Osteocyte (in vitro differentiated cells): ENCODE data around the gene SLITRK1. TPM values are rescaled to one million over a fixed set of nuclear protein-coding genes. Genes with fewer than 3 reads are reported as not detected.

Source experiments
- DNase-seq: peaks from one replicate; pipeline ENCODE4 v3.0.0; 2021; ENCODE audit warnings: mixed read lengths; ENCODE audit not compliant: unreplicated experiment; ENCODE audit errors: extremely low spot score
- H3K27ac Mint-ChIP-seq: one replicate; pipeline ENCODE4 v1.8.0; 2021; ENCODE audit warnings: mild to moderate bottlenecking, mixed read lengths; ENCODE audit not compliant: unreplicated experiment
- H3K27me3 Mint-ChIP-seq: one replicate; pipeline ENCODE4 v1.8.0; 2021; ENCODE audit warnings: mixed read lengths; ENCODE audit not compliant: unreplicated experiment
- H3K36me3 Mint-ChIP-seq: one replicate; pipeline ENCODE4 v1.8.0; 2021; ENCODE audit warnings: mixed read lengths; ENCODE audit not compliant: unreplicated experiment
- H3K4me1 Mint-ChIP-seq: one replicate; pipeline ENCODE4 v1.8.0; 2021; ENCODE audit warnings: mixed read lengths; ENCODE audit not compliant: unreplicated experiment
- H3K4me3 Mint-ChIP-seq: one replicate; pipeline ENCODE4 v1.8.0; 2021; ENCODE audit warnings: mild to moderate bottlenecking, moderate library complexity, mixed read lengths; ENCODE audit not compliant: unreplicated experiment
- H3K9me3 Mint-ChIP-seq: one replicate; pipeline ENCODE4 v1.8.0; 2021; ENCODE audit warnings: mixed read lengths; ENCODE audit not compliant: unreplicated experiment
- total RNA-seq: library from RNA; stranded (reverse); gene quantifications from 2 replicates; pipeline ENCODE4 v1.2.1, GENCODE V29; 2021
- TF ChIP-seq, protein P1 (sequence below): fragments of 200-600 bp; sonication (generic); IDR thresholded peaks from 2 replicates; pipeline ENCODE4 v1.5.0; 2021; ENCODE audit warnings: antibody characterized with exemption, mild to moderate bottlenecking, moderate library complexity

SLITRK1 gene
- total RNA-seq, 1 donor from 2014 or later: 0.21 TPM

- H3K27me3 Mint-ChIP-seq: peaks cover 47% of the 10 kb centered on the region
- H3K4me1 Mint-ChIP-seq: peaks cover 39% of the 10 kb centered on the region
- no peaks in the 10 kb centered on the region for H3K9me3 Mint-ChIP-seq
- TF ChIP-seq, protein P1, sequence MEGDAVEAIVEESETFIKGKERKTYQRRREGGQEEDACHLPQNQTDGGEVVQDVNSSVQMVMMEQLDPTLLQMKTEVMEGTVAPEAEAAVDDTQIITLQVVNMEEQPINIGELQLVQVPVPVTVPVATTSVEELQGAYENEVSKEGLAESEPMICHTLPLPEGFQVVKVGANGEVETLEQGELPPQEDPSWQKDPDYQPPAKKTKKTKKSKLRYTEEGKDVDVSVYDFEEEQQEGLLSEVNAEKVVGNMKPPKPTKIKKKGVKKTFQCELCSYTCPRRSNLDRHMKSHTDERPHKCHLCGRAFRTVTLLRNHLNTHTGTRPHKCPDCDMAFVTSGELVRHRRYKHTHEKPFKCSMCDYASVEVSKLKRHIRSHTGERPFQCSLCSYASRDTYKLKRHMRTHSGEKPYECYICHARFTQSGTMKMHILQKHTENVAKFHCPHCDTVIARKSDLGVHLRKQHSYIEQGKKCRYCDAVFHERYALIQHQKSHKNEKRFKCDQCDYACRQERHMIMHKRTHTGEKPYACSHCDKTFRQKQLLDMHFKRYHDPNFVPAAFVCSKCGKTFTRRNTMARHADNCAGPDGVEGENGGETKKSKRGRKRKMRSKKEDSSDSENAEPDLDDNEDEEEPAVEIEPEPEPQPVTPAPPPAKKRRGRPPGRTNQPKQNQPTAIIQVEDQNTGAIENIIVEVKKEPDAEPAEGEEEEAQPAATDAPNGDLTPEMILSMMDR: no peak
- DNase-seq: no peak
- no peaks in the 10 kb centered on the region for H3K36me3 Mint-ChIP-seq
- H3K27ac Mint-ChIP-seq: no peak overlapping the region
- H3K4me3 Mint-ChIP-seq: peak overlapping the region; percentile 55
These were observed 2.7 kb downstream of the SLITRK1 start for GRCh38 chr13:83879431-83880171.

DNA sequence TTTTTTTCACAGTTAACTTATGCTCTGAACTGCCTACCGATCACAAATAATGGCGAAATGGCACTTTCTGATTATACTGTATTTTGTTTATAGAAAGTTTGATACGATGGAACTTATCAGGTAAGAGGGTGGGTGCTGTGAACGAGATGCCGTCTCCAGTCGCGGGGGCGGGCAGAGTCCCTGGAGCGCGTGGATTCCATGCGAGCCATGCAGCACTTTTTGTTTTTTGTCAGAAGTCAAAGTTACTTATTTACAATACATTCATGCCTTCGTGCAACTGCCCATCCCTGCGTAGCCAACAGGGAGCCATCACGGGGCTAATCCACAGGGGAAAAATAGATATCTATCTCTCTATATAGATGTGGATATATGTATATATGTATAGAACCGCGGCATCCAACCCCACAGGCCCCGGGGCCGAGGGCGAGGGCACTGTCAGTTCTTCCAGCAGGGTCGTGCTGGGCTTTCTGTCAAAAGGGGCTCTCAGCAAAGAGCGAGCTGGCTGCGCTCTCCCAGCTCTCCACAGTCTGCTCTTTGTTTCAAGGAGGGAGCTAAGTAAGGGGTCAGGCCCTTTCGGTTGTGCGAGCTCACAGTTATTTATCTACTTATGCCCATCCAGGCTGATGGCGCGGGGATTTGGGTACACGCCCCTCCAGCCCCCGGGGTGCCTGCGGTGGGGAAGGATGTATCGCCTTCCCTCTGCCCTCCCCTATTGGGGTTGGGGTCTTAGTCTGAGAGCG is 3.4 kb downstream of the SLITRK1 start:
- H3K27me3 Mint-ChIP-seq: peaks cover 45% of the 10 kb centered on the region

DNA sequence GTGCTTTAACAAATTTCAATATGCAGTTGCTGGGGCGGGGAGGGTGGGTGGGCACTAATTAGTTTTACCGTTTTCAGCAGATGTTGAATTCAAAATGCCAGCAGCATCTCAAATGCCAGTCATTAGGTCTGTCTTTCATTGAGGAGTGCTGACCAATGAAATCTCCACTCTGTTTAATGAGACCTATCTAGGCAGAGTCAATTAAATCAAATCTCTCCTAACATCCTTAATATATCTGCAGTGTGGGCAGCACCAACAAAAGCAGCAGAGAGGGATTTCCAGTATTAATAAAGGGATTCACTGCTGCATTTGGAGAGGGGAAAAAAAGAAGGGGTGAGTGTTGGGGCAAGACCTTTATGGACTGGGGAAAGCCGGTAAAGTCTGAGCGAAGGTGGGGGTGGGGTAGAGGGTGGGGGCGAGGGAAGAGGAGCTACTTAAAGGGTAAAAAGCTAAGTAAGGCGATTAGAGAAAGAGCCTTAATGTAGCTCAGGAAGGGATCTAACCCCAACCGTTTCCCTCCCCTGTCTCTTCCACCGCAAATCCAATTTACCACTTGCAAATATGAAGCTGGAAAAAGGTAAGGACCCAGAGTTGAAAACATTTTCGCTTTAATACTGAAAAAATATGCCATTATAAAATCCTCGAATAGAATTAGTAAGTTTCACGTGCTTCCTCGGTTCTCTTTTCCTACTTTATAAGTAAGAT is 4.5 kb downstream of the SLITRK1 start:
- H3K27ac Mint-ChIP-seq: no peak overlapping the region
- DNase-seq: no peak
- H3K9me3 Mint-ChIP-seq: no peaks in the 10 kb centered on the region
- peaks cover 33% of the 10 kb centered on the region for H3K4me1 Mint-ChIP-seq
- H3K27me3 Mint-ChIP-seq: peaks cover 35% of the 10 kb centered on the region
- no peak overlapping the region for H3K4me3 Mint-ChIP-seq
- no peaks in the 10 kb centered on the region for H3K36me3 Mint-ChIP-seq
- TF ChIP-seq, protein P1: no peak

More for the DNA sequence above, 3.4 kb downstream of the SLITRK1 start:
- Mint-ChIP-seq H3K36me3 (no peaks in the 10 kb centered on the region), H3K4me3 (peak overlapping the region; percentile 55), H3K4me1 (peaks cover 39% of the 10 kb centered on the region), H3K9me3 (no peaks in the 10 kb centered on the region), H3K27ac (no peak overlapping the region)
- TF ChIP-seq, protein P1: no peak
- DNase-seq: no peak

DNA sequence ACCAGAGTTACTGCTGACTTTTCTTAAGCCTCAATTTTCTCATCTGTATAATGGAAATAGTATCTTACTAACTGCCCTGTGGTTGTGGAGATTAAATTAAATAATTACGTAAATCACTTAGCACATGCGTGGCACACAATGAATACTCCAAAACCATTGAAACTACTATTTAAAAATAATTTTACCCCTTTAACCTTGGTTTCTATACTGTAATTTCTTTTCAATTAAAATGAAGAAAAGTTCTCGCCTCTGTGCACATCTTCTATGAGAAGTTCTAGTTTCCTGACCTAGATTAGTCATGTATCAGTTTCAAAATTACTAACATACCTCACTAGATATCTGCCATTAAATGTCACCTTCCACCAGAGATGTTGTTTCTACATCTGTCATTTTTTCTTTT is 5.7 kb downstream of the SLITRK1 start:
- Mint-ChIP-seq H3K36me3 (no peaks in the 10 kb centered on the region), H3K27ac (no peak overlapping the region), H3K9me3 (peaks cover 3% of the 10 kb centered on the region), H3K27me3 (peaks cover 26% of the 10 kb centered on the region), H3K4me3 (no peak overlapping the region), H3K4me1 (peaks cover 20% of the 10 kb centered on the region)
- no peak for DNase-seq
- TF ChIP-seq, protein P1: no peak

DNA sequence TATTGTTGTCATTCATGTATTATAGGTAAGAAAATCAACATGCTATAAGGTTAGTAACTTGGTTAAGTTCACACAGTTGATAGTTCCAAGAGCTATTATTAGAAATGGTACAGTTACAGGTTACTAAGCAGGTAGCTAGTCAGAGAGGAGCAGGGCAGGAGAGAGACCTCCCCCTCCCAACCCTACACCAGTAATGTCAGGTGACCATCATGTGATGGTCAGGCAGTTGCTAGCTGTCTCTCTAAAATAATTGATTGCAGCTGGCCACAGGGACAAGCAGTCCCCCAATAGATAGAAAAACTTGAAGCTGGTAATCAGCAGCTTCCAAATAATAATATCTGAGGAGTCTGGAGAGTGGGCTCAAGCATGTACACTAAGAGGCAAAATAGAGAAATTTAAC is 14.6 kb downstream of the SLITRK1 start:
- TF ChIP-seq, protein P1: no peak
- peaks cover 2% of the 10 kb centered on the region for H3K27me3 Mint-ChIP-seq
- H3K4me1 Mint-ChIP-seq: no peaks in the 10 kb centered on the region
- H3K9me3 Mint-ChIP-seq: peaks cover 3% of the 10 kb centered on the region
- DNase-seq: no peak
- no peaks in the 10 kb centered on the region for H3K36me3 Mint-ChIP-seq
- no peak overlapping the region for H3K4me3 Mint-ChIP-seq
- no peak overlapping the region for H3K27ac Mint-ChIP-seq
